ENCODE results near the gene MAGI3.

Gene MAGI3

DNA sequence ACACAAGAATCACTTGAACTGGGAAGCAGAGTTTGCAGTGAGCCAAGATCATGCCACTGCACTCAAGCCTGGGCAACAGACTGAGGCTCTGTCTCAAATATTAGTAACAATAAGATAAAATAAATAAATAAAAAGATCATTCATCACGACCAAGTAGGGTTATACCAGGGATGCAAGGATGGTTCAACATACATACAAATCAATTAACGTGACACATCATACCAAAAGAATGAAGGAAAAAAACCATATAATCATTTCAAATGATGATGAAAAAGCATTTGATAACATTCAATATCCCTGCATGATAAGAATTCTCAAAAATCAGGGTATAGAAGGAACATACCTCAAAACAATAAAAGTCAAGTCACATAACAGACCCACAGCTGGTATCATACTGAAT is 330.7 kb downstream of the MAGI3 start:
- no peak overlapping the region for H3K4me3 ChIP-seq (replicated peaks; ENCODE audit: low read depth, low read length)
- TF ChIP-seq, protein P1, sequence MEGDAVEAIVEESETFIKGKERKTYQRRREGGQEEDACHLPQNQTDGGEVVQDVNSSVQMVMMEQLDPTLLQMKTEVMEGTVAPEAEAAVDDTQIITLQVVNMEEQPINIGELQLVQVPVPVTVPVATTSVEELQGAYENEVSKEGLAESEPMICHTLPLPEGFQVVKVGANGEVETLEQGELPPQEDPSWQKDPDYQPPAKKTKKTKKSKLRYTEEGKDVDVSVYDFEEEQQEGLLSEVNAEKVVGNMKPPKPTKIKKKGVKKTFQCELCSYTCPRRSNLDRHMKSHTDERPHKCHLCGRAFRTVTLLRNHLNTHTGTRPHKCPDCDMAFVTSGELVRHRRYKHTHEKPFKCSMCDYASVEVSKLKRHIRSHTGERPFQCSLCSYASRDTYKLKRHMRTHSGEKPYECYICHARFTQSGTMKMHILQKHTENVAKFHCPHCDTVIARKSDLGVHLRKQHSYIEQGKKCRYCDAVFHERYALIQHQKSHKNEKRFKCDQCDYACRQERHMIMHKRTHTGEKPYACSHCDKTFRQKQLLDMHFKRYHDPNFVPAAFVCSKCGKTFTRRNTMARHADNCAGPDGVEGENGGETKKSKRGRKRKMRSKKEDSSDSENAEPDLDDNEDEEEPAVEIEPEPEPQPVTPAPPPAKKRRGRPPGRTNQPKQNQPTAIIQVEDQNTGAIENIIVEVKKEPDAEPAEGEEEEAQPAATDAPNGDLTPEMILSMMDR (IDR thresholded peaks at IDR 0.05; ENCODE audit: low read depth, low read length, missing control alignments): no peak

DNA sequence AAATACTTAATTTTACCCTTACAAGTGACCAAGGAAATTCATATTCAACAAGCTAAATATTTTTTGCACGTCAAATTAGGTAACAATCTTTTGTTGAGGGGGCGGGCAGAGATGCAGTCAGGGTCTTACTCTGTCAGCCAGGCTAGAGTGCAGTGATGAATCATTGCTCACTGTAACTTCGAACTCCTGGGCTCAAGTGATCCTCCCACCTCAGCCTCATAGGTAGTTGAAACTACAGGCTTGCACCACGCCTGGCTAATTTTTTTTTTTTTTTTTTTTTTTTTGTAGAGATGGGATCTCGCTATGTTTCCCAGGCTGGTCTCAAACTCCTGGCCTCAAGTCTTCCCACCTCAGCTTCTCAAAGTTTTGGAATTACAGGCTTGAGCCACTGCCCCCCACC is 342.5 kb downstream of the MAGI3 start:
- no peak overlapping the region for H3K4me3 ChIP-seq (replicated peaks; ENCODE audit: low read depth, low read length)
- TF ChIP-seq, protein P1 (IDR thresholded peaks at IDR 0.05; ENCODE audit: low read depth, low read length, missing control alignments): no peak
- no peak for DNase-seq (ENCODE audit: extremely low read depth, low read depth)

More for the DNA sequence above, 330.7 kb downstream of the MAGI3 start:
- DNase-seq (ENCODE audit: extremely low read depth, low read depth): no peak

DNA sequence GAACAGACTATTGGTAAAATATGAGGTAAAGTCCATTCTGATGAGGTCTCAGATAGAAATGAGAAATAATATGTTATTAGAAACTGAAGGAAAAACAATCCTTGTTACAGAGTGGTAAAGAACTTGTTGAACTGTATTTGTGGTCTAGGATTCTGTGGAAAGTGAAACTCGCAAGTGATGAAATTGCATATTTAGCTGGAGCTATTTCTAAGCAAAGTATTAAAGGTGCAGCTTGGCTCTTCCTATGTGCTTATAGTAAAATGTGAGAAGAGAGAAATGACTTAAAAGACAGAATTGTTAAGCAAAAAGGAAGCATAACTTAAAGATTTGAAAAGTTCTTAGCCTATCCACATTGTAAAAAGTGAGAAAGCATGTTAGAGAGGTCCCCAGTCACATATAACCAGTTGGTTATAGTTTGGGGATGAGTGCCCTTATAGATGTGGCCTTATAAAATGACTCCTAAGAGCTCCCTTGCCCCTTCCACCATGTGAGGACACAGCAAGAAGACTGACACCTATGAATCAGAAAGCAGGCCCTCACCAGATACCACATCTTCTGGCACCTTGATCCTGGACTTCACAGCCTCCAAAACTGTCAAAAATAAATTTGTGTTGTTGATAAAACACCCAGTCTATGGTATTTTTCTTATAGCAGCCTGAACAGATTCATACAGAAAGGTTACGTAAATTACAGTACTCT is 344.2 kb downstream of the MAGI3 start:
- no peak for DNase-seq (ENCODE audit: extremely low read depth, low read depth)
- TF ChIP-seq, protein P1 (IDR thresholded peaks at IDR 0.05; ENCODE audit: low read depth, low read length, missing control alignments): no peak

More for the DNA sequence above, 344.2 kb downstream of the MAGI3 start:
- H3K4me3 ChIP-seq (replicated peaks; ENCODE audit: low read depth, low read length): no peak overlapping the region
